Activated CD4-positive, alpha-beta T cell treated with anti-CD3 and anti-CD28 coated beads for 1 hour (primary cell): ENCODE results near the gene SLK.

Source experiments
- DNase-seq: peaks from one replicate; pipeline ENCODE4 v3.0.0-alpha.2; 2020

SLK gene

GRCh38 chr10:103942866-103943265, 24.1 kb upstream of the SLK start:
- no peak for DNase-seq

GRCh38 chr10:103947799-103948516, 19.0 kb upstream of the SLK start:
- no peak for DNase-seq

DNA sequence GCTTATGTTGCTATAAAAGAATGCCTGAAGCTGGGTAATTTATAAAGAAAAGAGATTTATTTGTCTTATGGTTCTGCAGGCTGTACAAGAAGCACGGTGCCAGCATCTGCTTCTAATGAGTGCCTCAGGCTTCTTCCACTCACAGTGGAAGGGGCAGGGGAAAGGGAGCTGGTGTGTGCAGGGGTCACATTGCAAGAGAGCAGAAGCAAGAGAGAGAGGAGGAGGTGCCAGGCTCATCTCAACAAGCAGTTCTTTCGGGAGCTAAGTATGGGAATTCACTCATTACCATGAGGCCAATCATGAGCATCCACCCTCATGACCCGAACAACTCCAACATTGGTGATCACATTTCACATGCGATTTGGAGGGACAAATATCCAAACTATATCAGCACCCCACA, 17.2 kb upstream of the SLK start:
- DNase-seq: no peak

- DNase-seq: no peak
Measured at GRCh38 chr10:103951183-103951582, 15.8 kb upstream of the SLK start.

DNA sequence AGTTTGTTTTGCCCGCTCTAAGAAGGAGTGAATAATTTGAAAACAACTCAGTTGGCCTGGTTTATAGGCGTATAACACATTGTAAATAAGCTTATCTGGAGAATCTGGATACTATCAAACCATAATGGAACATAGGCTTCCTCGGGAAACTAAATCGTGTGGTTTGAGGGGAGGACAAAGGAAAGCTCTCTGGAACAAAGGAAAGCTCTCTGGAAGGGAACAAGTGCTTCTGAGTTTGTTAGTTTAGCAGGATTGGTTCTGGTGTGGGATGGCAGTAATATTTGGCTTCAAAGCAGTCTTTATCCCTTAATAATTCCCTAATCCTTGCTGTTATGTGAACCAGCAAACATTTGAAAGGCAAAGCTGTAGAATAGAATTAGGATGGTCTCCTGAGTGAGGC, 15.0 kb upstream of the SLK start:
- no peak for DNase-seq

DNA sequence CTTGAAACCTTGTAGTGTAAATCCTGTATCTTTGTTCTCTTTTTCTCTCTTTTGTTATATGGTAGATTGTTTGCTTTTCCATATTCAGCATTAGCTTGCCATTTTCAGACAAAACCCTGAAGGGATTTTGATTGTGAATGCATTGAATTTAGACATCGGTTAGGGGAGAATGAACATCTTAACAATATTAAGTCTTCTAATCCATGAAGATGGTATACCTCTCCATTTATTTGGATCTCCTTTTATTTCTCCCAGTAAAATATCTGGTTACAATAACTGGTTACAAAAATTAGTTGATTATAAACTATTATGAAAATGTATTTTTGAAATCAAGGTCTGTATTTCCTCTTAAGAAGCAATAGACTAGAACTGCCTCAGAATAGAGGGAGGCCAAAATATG, 12.4 kb upstream of the SLK start:
- DNase-seq: no peak

GRCh38 chr10:103958996-103959395, 7.9 kb upstream of the SLK start:
- no peak for DNase-seq

DNA sequence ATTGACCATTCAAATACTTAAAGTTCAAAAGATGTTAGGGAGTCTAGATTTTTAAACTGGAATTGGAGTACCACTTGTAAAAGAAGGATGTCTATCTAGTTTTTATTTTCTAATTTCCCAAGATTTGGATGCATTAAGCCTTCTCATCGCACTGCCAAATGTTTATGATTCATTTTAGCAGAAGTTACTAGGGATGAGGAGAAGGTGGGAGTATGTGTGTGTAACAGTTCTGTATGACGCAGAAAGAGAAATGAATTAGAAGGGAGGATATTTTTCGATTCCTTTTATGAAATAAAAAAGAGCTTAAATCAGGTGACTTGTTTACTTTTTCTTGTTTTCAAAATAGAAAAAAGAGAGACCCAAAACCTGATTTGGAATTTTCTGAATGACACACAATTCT, 6.8 kb upstream of the SLK start:
- DNase-seq: no peak

DNA sequence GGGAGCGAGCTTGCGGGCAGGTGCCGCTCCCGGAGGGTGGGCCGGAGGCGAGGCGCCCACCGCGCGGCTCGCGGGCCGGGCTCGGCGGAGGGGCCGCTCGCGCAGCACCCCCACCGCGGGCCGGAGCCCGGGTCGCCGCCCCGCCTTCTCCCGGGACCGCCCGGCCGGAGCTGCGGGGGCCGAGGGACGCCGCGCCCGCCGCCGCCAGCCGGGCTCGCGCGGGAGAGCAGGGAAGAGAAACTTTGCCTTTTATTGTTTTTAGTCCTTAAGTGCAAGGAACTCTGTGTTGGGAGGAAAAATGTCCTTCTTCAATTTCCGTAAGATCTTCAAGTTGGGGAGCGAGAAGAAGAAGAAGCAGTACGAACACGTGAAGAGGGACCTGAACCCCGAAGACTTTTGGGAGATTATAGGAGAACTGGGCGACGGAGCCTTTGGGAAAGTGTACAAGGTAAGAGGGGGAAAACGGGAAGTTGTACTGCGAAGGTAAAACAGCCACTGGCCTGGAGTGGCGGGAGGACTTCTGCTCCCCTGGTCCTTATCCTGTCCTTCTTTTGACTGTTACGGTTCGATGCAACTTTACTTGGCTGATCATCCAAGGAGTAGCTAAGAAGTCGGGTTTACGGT, 620 bp downstream of the SLK start:
- DNase-seq: no peak

DNA sequence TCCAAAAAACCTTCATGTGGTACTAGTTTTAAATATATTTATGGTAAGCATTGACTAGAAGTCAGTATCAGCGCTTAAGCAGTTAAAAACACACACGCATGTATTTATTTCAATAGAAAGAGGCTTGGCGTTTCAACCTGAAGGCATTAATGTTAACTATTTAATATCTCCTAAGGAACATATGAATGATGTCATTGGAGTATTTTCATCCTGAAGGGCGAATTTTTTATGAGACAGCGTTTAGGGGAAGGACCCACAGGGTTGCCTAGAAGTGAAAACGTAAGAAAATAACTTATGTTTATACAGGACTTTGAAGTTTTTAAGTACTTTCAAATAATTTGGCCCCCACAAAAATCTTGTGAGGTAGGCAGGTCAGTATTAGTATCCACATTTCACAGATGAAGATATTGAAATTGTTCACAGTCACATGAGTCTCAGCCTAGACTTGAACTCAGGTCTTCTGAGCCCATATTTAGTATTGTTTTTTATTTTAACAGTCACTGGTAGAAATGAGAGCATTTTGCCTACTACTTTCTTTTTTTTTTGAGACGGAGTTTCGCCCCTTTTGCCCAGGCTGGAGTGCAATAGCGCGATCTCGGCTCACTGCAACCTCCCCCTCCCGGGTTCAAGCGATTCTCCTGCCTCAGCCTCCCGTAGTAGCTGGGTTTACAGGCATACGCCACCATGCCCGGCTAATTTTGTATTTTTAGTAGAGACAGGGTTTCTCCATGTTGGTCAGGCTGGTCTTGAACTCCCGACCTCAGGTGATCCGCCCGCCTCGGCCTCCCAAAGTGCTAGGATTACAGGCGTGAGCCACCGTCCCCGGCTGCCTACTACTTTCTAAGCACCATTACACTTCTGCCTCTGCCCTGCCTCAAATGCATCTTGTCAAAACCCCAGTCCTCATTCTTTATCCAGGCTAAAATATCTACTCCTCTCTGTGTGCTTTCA, 1.8 kb downstream of the SLK start:
- DNase-seq: no peak

DNA sequence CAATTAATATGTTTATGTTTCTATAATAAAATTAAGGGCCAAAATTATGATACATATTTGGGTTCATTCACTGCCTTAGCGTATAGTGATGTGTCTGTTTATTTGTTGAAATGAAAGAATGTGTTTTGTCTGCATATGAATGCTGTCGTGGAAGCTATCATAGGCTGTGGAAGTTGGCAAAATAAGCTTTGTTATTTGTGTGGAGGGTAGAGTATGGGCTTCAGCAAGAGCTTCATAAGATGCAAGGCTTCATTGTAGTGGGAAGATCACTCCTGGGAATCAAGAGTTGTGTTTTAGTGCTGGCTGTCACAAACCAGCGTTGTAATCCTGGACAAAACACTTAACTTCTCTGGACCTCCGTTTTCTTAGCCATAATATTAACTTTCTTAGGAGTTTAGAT, 2.5 kb downstream of the SLK start:
- DNase-seq: no peak

- DNase-seq: no peak
Measured at GRCh38 chr10:103969857-103970627, 3.1 kb downstream of the SLK start.

DNA sequence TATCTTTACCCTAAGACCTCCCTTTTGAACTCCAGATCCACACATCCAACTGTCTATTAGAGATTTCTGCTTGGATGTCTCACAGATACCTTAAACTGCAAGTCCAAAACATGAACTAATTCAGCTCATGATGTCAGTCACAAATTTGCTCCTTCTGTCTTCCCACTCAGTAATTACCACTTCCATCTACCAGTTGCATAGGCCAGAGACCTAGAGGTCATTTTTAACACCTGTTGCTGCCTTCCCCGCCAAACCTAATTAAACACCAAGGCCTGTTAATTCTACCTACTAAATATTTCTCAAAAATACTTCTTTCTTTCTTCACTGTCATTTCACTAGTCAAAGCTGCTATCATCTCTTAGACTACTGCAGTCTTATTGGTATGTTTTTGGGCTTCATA, 8.2 kb downstream of the SLK start:
- no peak for DNase-seq

GRCh38 chr10:103977204-103977603, 10.3 kb downstream of the SLK start:
- no peak for DNase-seq

DNA sequence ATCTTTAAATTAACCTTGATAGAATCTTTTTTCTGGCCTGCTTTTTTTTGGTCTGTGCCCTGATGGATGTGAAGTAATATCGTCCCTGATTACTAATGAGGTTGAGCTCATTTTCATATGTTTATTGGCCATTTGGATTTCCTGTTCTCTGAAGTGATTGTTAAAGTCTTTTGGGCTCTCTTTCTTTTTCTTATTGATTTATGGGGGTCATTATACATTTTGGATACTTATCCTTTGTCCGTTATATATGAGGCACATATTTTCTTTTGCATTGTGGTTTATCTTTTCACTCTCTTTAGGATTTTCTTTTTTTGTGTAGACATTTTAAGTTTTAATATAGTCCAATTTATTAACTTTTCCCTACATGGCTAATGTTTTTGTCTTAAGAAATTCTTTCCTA, 12.6 kb downstream of the SLK start:
- DNase-seq: no peak

GRCh38 chr10:103980288-103980906, 13.5 kb downstream of the SLK start:
- no peak for DNase-seq

DNA sequence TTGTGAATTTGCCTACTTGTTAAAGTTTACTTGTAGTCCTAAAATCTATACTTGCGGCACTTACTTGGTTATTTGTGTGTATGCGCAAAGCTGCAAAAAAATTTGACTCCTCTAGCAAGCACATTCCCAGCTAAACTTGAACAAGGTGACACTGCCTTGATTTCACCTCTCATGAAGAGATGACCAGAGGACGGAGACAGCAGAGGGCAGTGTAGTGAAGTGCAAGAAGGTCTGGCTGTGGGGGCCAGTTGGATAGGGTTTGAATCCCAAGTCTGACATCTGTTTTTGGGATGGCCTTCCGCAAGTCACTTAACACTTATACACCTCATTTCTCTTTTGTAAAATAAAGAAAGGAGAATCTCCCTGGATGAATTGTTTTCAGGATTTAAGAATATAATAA, 15.7 kb downstream of the SLK start:
- DNase-seq: no peak

DNA sequence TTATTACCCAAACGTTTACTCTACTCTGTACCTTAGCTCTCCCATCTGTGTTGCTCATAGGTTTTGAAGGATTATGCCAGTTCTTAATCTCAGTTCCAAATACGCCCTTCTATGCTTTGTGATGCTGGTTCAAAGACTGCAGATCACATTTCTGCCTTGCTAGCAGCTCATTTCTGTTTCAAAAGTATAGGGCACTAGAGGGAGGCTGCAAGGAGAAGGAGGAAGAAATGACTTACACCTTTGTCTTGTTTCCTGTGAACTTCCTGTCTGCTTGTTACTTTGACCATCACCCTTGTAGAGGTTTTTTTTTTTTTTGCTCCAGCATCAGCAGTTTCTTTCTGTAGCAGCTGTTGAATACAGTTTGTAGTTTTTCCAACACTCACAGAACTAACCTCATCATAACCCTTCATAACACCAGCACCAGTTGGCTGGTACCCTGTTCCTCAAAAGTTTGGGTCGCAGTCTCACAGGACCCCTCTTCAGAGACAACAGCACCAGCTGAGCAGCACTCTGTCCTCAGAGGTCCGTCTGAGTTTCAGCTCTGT, 16.5 kb downstream of the SLK start:
- no peak for DNase-seq

DNA sequence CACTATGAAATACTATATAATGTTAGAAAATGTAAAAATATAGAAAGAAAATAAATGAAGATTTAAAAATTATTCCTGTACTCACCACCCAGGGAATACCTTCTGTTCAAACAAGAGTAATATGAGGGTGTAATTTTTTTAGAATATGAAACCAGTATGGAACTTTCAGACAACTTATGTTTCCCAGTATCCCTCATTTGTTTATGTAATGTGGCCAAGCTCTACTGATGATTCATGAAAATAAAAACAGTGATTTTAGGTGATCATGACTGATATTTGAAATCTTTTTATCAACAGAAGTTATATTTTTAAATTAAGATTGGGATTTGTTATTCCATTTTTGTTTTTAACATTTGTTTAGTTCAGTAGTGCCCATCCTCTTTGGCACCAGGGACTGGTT, 18.8 kb downstream of the SLK start:
- no peak for DNase-seq

GRCh38 chr10:103986360-103986759, 19.4 kb downstream of the SLK start:
- no peak for DNase-seq

DNA sequence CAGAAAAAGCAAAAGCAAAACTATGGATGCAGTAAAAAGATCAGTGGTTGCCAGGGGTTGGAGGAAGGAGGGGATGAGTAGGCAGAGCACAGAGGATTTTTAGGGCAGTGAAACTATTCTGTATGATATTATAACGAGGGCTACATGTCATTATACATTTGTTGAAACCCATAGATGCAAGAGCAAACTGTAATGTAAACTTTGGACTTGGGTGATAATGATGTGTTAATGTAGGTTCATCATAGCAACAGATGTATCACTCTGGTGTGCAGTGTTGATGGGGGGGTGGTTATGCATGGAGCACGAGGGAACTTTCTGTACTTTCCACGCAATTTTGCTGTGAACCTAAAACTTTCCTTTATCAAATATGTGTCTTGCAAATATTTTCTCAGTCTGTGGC, 23.2 kb downstream of the SLK start:
- DNase-seq: no peak

DNA sequence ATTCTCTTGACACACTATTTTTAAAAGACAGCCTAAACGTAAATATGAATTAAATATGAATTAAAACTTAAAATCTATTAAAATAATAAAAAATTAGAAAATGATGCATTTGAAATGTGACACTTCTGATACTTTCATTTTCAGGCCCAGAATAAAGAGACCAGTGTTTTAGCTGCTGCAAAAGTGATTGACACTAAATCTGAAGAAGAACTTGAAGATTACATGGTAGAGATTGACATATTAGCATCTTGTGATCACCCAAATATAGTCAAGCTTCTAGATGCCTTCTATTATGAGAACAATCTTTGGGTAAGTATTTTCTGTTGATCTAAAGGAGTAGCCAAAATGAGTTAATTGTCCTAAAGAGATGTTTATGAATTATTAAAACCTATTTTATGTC, 23.6 kb downstream of the SLK start:
- DNase-seq: no peak
